ENCODE data around the gene ERVMER34-1.

Gene ERVMER34-1

GRCh38 chr4:52750819-52751486 is at the start of gene ERVMER34-1:
Gene ERVMER34-1, minus strand, starts transcription at chr4:52751425. Its CDS starts 5,905 bp downstream, at chr4:52745520.
- peak in 1 of 3 experiments; percentile 10 for DNase-seq (ENCODE audit: low read depth in 3 of 3)

GRCh38 chr4:52799813-52800212 is 48.6 kb upstream of the ERVMER34-1 start:
- DNase-seq (ENCODE audit: low read depth in 3 of 3): no peak

DNA sequence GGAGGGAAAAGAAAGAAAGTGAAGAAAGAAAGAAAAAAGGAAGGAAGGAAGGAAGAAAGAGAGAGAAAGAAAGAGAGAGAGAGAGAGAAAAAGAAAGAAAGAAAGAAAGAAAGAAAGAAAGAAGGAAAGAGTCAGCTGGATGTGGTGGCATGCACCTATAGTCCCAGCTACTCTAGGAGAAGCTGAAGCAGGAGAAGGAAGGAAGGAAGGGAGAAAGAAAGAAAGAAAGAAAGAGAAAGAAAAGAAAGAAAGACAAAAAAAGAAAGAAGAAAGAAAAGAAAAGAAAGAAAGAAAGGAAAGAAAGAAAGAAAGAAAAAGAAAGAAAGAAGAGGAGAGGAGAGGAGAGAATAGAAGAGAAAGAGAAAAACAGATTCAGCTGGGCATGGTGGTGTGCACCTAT is 44.3 kb upstream of the ERVMER34-1 start:
- DNase-seq (ENCODE audit: low read depth in 3 of 3): no peak

- DNase-seq (ENCODE audit: low read depth in 3 of 3): no peak
These were observed 40.7 kb upstream of the ERVMER34-1 start for GRCh38 chr4:52791936-52792335.

DNA sequence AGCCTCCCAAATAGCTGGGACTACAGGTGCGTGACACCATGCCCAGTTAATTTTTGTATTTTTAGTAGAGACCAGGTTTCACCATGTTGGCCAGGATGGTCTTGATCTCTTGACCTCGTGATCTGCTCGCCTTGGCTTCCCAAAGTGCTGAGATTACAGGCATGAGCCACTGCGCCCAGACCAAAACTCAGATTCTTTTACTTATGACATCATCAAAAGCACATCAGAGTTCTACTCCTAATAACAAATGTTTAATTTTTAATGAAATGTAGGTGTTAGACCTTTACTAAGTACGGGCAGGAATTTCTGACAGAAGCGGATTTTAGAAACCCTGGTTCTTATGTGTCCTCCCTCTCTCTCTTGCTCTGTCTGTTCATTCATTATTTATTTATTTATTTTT is 38.5 kb upstream of the ERVMER34-1 start:
- no peak for DNase-seq (ENCODE audit: low read depth in 3 of 3)

GRCh38 chr4:52788806-52789205 is 37.6 kb upstream of the ERVMER34-1 start:
- DNase-seq (ENCODE audit: low read depth in 3 of 3): no peak

DNA sequence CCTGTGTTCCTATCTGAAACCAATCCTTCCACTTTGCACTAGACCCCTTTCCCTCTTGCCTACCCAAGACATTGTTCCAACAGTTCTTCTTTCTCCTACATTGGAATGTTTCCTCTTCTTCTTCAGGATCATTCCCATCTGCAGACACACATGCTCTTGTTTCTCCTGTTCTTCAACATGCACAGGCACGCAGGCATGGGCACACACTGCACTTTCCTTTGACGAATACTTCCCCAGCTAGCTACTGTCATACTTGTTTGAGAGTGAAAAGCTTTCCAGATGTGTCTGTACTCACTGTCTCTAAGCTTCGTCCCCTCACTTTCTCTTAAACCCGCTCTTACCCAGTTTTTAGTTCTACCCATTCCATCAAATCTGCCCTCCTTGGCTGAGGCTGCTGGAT is 31.8 kb upstream of the ERVMER34-1 start:
- DNase-seq (ENCODE audit: low read depth in 3 of 3): no peak

DNA sequence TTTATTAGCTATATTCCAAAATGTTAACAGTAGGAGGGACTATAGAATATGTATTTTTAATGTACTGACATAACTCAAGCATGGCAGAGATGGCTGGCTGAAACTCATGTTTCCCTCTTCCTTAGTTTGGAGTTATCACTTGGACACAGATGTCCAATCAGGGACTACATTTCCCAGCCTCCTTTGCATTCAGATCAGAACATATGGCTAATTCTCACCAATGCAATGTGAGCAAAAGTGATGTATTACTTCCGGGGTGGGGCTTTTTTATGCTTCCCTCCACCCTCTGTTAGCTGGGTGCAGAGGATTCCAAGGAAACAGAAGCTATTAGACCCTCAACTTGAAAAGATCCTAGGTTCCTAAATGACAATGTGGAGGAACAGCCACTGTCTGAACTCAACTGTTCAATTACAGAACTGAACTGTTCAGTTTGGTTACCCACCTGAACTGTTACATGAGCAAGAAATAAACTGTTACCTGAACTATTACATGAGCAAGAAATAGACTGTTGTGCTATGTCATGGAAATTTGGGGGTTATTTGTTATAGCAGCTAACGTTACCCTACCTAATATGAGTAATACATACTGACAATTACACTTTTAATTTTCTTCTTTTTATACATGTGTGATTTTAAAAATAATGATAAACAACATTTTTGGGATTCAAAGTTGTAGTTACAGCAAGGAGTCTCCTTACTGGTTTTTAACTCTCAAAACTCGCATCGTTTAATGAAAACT is 29.6 kb upstream of the ERVMER34-1 start:
- DNase-seq (ENCODE audit: low read depth in 3 of 3): no peak

DNA sequence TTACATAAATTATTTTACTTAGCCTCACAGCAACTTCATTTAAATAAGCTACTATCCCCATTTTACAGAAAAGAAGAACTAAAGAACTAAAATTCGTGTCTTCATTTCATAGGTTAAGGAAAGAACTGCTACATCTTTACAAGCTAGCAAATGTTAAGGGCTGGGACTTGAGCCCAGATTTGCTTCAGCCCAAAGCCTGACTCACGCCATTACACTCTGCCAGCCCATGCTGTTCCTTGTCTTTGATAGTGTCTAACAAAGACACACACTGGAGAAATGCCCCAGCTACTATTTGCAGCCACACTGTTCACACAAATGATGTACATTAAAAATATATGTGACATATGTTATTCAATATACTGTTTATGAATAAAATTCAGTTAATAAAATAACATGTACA is 29.0 kb upstream of the ERVMER34-1 start:
- DNase-seq (ENCODE audit: low read depth in 3 of 3): no peak

DNA sequence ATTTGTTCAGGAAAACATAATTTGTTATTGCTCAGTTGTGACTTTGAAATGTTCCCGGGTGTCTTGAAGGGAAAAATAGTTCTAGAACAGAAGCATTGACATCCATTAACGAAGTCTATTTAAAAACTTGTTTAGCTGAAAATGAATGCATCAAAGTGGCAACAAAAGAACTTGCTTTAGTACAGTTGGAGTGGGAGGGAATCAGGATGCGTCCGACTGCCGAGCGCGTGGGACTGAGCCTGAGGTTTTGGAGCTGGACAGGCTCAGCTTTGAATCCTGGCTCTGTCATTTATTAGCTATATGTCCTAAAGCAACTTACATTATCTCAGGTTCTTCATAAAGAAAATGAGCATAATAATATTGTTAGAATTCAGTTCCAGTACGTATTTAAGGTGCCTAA is 9.0 kb upstream of the ERVMER34-1 start:
- no peak for DNase-seq (ENCODE audit: low read depth in 3 of 3)

GRCh38 chr4:52755426-52755825 is 4.2 kb upstream of the ERVMER34-1 start:
- DNase-seq (ENCODE audit: low read depth in 3 of 3): no peak

- DNase-seq (ENCODE audit: low read depth in 3 of 3): no peak
These were observed 1.7 kb upstream of the ERVMER34-1 start for GRCh38 chr4:52752936-52753335.

GRCh38 chr4:52751487-52751911 is 274 bp upstream of the ERVMER34-1 start:
- peak in 1 of 3 experiments; percentile 9 for DNase-seq (ENCODE audit: low read depth in 3 of 3)

DNA sequence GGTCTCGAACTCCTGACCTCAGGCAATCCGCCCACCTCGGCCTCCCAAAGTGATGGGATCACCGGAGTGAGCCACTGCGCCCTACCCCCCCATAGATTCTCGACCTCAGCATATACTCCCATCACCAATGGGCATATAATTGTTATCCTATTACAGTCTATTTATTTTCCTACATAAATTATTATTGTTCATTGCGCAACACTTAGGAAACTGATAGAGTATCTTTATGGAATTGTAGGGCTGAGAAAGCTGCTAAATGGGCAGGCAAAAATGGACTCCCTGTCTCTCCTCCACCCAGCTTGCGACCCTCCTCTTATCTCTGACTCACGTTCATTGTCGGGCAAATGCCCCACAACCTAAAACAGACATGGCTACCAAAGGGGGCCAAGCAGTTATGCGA is 1.0 kb downstream of the ERVMER34-1 start:
- DNase-seq (ENCODE audit: low read depth in 3 of 3): no peak

GRCh38 chr4:52748432-52748831 is 2.8 kb downstream of the ERVMER34-1 start:
- no peak for DNase-seq (ENCODE audit: low read depth in 3 of 3)

DNA sequence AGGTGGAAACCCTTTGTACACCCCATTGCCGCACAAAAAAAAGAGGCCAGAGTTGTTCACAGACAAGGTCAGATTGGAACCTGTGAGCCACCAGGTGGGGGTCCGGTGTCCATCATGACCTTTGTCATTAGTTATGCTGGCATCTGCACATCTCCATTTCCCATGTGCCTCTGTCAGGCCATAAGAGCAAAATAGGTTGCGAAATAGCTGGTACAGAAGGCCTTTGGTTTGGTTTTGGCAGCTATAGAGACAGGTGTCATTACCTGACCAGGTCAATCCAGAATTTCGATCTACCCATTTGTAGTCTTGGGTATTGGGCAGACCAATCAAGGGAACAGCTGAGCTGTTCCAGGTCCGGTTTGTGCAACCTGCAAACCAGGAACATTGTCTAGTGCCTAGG is 6.6 kb downstream of the ERVMER34-1 start:
- no peak for DNase-seq (ENCODE audit: low read depth in 3 of 3)

DNA sequence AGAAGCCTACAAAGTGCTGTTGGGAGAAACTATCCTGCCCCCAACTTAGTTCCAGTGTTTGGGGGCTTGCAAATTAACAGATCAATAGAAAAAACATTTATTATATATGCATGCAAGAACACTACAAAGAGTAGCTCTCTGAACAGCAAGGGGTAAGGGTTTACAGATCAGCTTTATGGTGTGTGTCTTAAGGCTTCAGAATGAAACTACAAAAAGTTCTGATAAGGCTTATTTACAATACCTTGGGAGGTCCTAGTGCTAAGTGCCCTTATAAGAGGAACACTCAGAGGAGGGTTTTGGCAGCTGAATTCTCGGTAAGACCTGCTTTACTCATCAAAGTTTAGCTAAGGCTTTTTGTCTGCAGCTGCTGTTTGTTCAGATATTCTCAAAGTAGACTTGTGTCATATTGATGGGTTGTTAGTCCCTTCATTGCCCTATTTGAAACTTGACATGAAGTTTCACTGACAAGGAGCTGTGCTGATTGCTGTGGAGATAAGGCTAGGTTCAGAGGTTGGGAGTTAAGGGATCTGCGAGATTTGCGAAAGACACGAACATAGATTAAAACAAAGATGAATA is 7.7 kb downstream of the ERVMER34-1 start:
- DNase-seq (ENCODE audit: low read depth in 3 of 3): no peak

DNA sequence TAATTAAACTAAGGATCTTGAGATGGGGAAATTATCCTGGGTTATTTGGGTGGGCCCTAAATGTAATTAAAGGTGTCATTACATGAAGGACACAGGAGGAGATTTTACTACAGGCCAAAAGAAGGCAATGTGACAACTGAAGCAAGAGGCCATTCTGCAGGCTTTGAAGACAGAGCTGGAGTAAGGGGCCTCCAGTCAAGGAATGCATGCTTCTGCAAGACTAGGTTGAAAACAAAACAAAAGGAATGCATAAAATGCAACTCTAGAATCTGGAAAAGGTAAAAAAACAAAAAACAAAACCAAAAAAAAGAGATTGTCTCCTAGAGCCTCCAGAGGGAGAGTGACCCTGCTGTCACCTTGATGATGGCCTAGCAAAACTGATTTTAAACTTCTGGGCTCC is 21.6 kb downstream of the ERVMER34-1 start:
- DNase-seq (ENCODE audit: low read depth in 3 of 3): no peak

DNA sequence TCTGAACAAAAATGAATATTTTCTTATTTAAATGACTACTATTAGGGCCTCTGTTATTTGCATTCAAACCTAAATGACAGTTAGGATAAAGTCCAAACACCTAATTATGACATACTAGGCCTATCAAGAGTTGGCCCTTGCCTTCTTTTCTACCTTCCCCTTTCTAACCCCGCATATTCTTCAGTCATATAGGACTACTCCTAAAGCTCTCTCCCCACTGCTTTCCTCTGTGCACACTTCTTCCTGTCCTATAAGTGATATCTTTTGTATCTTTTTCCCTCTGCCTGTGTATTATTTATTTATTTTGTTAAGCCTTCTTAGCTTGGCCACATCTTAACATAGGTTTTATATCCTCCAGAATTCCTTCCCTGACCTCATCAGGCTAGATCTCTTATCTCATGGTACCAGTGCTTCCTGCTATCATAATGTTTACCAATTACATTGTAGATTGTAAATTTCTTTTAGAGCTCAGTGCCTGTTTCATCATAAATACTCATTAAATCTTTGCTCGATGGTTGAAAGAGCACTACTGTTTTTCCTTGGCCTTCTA is 22.5 kb downstream of the ERVMER34-1 start:
- DNase-seq (ENCODE audit: low read depth in 3 of 3): no peak

DNA sequence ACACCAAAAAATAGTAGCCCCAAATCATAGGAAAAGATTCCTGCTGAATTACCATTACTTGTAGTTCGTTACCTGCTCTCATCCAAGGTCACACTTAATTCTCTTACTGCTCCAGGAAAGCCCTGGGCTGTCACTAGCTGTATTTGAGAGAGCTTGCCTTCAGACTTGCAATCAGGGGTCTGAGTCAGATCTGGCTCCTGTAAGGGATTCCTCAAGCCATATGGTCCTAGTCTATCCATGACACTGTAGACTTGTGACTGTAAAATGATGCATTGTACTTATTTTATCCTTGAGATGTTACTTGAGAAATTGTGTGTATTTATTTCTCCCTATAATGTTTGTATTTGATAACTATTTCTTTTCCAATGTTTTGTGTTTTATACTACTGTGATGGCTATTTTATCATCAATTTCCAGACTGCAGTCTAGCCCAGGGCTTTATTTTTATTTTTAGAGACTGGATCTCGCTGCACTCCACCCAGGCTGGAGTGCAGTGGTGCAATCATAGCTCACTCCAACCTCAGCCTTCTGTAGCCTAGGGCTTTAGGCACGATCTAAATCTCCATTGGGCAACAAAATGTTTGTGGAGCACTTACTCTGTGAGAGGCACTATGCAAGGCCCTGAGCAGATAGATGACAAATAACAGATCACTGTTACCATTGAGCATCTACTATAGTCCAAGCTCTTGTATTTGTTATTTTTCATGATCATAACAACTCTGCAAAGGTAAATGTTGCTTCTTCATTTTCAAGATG is 24.2 kb downstream of the ERVMER34-1 start:
- no peak for DNase-seq (ENCODE audit: low read depth in 3 of 3)

GRCh38 chr4:52721968-52722815 is 29.0 kb downstream of the ERVMER34-1 start:
- peak; percentile 80 to 89 (median 81) for DNase-seq (ENCODE audit: low read depth in 3 of 3)
